Ovary (tissue), 3 donors: ENCODE measurements around the gene ZSWIM5.

Experiments used
- CTCF ChIP-seq, 3 donors: fragments of 450-650 bp in 2 of 3; fragments of 200-600 bp in 1 of 3; IDR thresholded peaks; one replicate each; pipeline versions ENCODE4 v1.5.1 to v1.8.0; 2016 to 2022; ENCODE audit warnings: antibody characterized with exemption in 3 of 3, mild to moderate bottlenecking in 1 of 3
- POLR2A ChIP-seq: fragments of 450-650 bp; IDR thresholded peaks from one replicate; pipeline ENCODE4 v1.6.1; 2017; ENCODE audit warnings: antibody characterized with exemption, mild to moderate bottlenecking, moderate library complexity
- donor health status: DM: no; HTN: no; CAD: no.

GRCh38 chr1:45200435-45200834, 6.0 kb downstream of the ZSWIM5 start:
- no peak for TF ChIP-seq CTCF (IDR thresholded peaks at IDR 0.05)
- TF ChIP-seq POLR2A: no peak
